ENCODE measurements around the gene ALG12.

- TF ChIP-seq NFATC4 (CRISPR knock-in tag; IDR thresholded peaks at IDR 0.05) (no peak), CTCF (IDR thresholded peaks at IDR 0.05) (no peak), GTF2I (CRISPR knock-in tag; conservative IDR thresholded peaks at IDR 0.05) (no peak), NR1H2 (CRISPR knock-in tag; IDR thresholded peaks at IDR 0.05) (no peak)
Observed at GRCh38 chr22:49901457-49901856, 16.8 kb downstream of the ALG12 start.

Measured in WTC11 (cell line).